B cell (primary cell): ENCODE data around the gene HABP2.

ENCODE experiments used
- EZH2 ChIP-seq: IDR thresholded peaks from 2 replicates; pipeline ENCODE4 v1.6.1; 2012; ENCODE audit warnings: borderline replicate concordance, low read depth, mild to moderate bottlenecking, moderate library complexity, low read length; ENCODE audit not compliant: insufficient read depth, poor library complexity, severe bottlenecking
- TF ChIP-seq, protein P1 (sequence below): fragments of 200-600 bp; IDR thresholded peaks from one replicate; pipeline ENCODE4 v1.8.0; 2022; ENCODE audit warnings: antibody characterized with exemption, mild to moderate bottlenecking

DNA sequence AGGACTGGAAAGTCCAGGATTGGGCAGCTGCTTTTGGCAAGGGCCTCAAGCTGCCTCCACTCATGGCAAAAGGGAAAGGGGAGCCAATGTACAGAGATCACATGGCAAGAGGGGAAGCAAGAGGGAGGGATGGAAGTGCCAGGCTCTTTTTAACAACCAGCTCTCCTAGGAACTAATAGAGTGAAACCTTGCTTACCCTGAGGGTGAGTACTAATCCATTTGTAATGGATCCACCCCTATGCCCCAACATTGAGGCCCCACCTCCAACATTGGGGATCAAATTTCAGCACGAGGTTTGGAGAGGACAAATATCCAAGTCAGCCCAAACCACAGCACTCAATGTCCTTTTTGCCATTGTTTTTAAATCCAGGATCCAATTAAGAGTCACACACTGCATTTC, 12.5 kb downstream of the HABP2 start:
- TF ChIP-seq, protein P1, sequence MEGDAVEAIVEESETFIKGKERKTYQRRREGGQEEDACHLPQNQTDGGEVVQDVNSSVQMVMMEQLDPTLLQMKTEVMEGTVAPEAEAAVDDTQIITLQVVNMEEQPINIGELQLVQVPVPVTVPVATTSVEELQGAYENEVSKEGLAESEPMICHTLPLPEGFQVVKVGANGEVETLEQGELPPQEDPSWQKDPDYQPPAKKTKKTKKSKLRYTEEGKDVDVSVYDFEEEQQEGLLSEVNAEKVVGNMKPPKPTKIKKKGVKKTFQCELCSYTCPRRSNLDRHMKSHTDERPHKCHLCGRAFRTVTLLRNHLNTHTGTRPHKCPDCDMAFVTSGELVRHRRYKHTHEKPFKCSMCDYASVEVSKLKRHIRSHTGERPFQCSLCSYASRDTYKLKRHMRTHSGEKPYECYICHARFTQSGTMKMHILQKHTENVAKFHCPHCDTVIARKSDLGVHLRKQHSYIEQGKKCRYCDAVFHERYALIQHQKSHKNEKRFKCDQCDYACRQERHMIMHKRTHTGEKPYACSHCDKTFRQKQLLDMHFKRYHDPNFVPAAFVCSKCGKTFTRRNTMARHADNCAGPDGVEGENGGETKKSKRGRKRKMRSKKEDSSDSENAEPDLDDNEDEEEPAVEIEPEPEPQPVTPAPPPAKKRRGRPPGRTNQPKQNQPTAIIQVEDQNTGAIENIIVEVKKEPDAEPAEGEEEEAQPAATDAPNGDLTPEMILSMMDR = no peak
- TF ChIP-seq EZH2 = no peak
